ENCODE results near the gene CFAP61. TPM values are rescaled to one million over a fixed set of nuclear protein-coding genes. Genes with fewer than 3 reads are reported as not detected.

CFAP61 gene
- total RNA-seq, 1 experiment from 2014 or later: 0.61 TPM

GRCh38 chr20:20248620-20249200, 196.4 kb downstream of the CFAP61 start (continued):
- TF ChIP-seq ELF4 (CRISPR knock-in tag; IDR thresholded peaks at IDR 0.05; ENCODE audit: low read depth) (no peak), USF2 (CRISPR knock-in tag; IDR thresholded peaks at IDR 0.05) (no peak), ATF1 (CRISPR knock-in tag; IDR thresholded peaks at IDR 0.05) (no peak), NFE2L1 (CRISPR knock-in tag; IDR thresholded peaks at IDR 0.05) (no peak), ZNF281 (CRISPR knock-in tag; IDR thresholded peaks at IDR 0.05) (no peak), ATF2 (CRISPR knock-in tag; IDR thresholded peaks at IDR 0.05; ENCODE audit: borderline replicate concordance, low read depth) (no peak), ZNF121 (CRISPR knock-in tag; IDR thresholded peaks at IDR 0.05) (no peak), ETV6 (CRISPR knock-in tag; IDR thresholded peaks at IDR 0.05) (no peak), USF1 (CRISPR knock-in tag; IDR thresholded peaks at IDR 0.05) (no peak), MLX (CRISPR knock-in tag; IDR thresholded peaks at IDR 0.05) (no peak), AR (CRISPR knock-in tag; IDR thresholded peaks at IDR 0.05) (no peak)

GRCh38 chr20:20251317-20251716, 199.0 kb downstream of the CFAP61 start:
- Mint-ChIP-seq H3K4me3 (no peak overlapping the region), H3K27ac (no peak overlapping the region), H3K27me3 (ENCODE audit: low read depth) (no peaks in the 10 kb centered on the region), H3K4me1 (peaks cover 6% of the 10 kb centered on the region), H3K36me3 (no peaks in the 10 kb centered on the region), H3K9me3 (peaks cover 5% of the 10 kb centered on the region)
- DNase-seq (ENCODE audit: low spot score) (no peak), ATAC-seq (no peak)
- ChIA-PET POLR2A (no interaction called here), CTCF (interaction anchor here (0.7 kb wide), 1 partner anchor 16 kb away, joined by 3 read pairs; no protein-coding TSS in a partner anchor)
- TF ChIP-seq SMAD3 (CRISPR knock-in tag; IDR thresholded peaks at IDR 0.05; ENCODE audit: borderline replicate concordance): no peak
- TF ChIP-seq ATF6 (CRISPR knock-in tag; IDR thresholded peaks at IDR 0.05): no peak
- no peak for TF ChIP-seq USF2 (CRISPR knock-in tag; IDR thresholded peaks at IDR 0.05)
- no peak for TF ChIP-seq CREB1 (CRISPR knock-in tag; IDR thresholded peaks at IDR 0.05)
- TF ChIP-seq FOXJ3 (CRISPR knock-in tag; IDR thresholded peaks at IDR 0.05; ENCODE audit: borderline replicate concordance): no peak
- no peak for TF ChIP-seq RORB (CRISPR knock-in tag; IDR thresholded peaks at IDR 0.05)
- TF ChIP-seq NR2C2 (CRISPR knock-in tag; IDR thresholded peaks at IDR 0.05): no peak
- no peak for TF ChIP-seq MLX (CRISPR knock-in tag; IDR thresholded peaks at IDR 0.05)
- TF ChIP-seq FOXP1 (CRISPR knock-in tag; IDR thresholded peaks at IDR 0.05; ENCODE audit: borderline replicate concordance): no peak
- TF ChIP-seq JAZF1 (CRISPR knock-in tag; IDR thresholded peaks at IDR 0.05): no peak
- TF ChIP-seq ZNF425 (CRISPR knock-in tag; conservative IDR thresholded peaks at IDR 0.05): no peak
